Panc1 (cell line): Measurements from ENCODE around the gene FAM229A. TPM values are rescaled to one million over a fixed set of nuclear protein-coding genes. Genes with fewer than 3 reads are reported as not detected.

Experiments used
- ATAC-seq: fragments of 200-7000 bp; cut with Tn5 transposase; 2 replicates; pipeline ENCODE4 v1.9.1; 2020; ENCODE audit warnings: mild to moderate bottlenecking, moderate library complexity
- BruUV-seq: library from RNA; stranded (reverse); fragments of 400-500 nt; replicated peaks from 2 replicates; lab custom pipeline; 2021; lab: Mats Ljungman, UMichigan
- CTCF ChIA-PET: fragments of 300-600 bp; sonication (Branson Sonifier 250); formaldehyde crosslinking; loops from one replicate; lab custom pipeline; 2022; ENCODE audit warnings: antibody characterized with exemption; lab: Charles Lee
- POLR2A ChIA-PET: fragments of 300-600 bp; sonication (Branson Sonifier 250); formaldehyde crosslinking; loops from one replicate; lab custom pipeline; 2022; ENCODE audit warnings: antibody characterized with exemption; lab: Charles Lee
- DNase-seq: peaks from one replicate; pipeline ENCODE4 v3.0.0-alpha.2; 2010; ENCODE audit warnings: low read depth, low spot score
- H3K27ac ChIP-seq: 2 replicates; pipeline ENCODE4 v1.5.1; 2011; ENCODE audit warnings: mild to moderate bottlenecking, low read length, inconsistent platforms
- H3K27me3 ChIP-seq: fragments of 200-500 bp; sonication (Bioruptor generic); 2 replicates; pipeline ENCODE4 v1.6.0; 2014; ENCODE audit warnings: low read length, inconsistent platforms; ENCODE audit not compliant: control insufficient read depth, insufficient read depth
- H3K36me3 ChIP-seq: fragments of 200-500 bp; sonication (Bioruptor generic); 2 replicates; pipeline ENCODE4 v1.5.1; 2014; ENCODE audit warnings: inconsistent platforms, mild to moderate bottlenecking, low read length, moderate library complexity; ENCODE audit not compliant: control insufficient read depth, insufficient read depth
- H3K4me1 ChIP-seq: 2 replicates; pipeline ENCODE4 v1.5.1; 2011; ENCODE audit warnings: inconsistent platforms, mild to moderate bottlenecking, low read length, moderate library complexity; ENCODE audit not compliant: control insufficient read depth, insufficient read depth
- H3K4me3 ChIP-seq, 2 experiments: 2 replicates each; pipeline ENCODE4 v1.5.1; 2011 to 2012; ENCODE audit warnings: low read depth in 2 of 2, low read length in 2 of 2, mild to moderate bottlenecking in 2 of 2, inconsistent platforms in 1 of 2, moderate library complexity in 1 of 2
- H3K9me3 ChIP-seq: fragments of 200-500 bp; sonication (Bioruptor generic); 2 replicates; pipeline ENCODE4 v1.5.1; 2014; ENCODE audit warnings: low read depth, mild to moderate bottlenecking, inconsistent platforms, low read length, moderate library complexity; ENCODE audit not compliant: control insufficient read depth, insufficient read depth
- CTCF ChIP-seq: fragments of 450-650 bp; IDR thresholded peaks from 2 replicates; pipeline ENCODE4 v1.5.1; 2017; ENCODE audit warnings: mild to moderate bottlenecking
- POLR2AphosphoS5 ChIP-seq: IDR thresholded peaks from 2 replicates; pipeline ENCODE4 v1.6.1; 2012; ENCODE audit warnings: mild to moderate bottlenecking, low read depth, low read length, moderate library complexity
- REST ChIP-seq, 2 experiments: IDR thresholded peaks; 2 replicates each; pipeline ENCODE4 v1.6.1; 2011 to 2012; ENCODE audit warnings: low read depth in 2 of 2, control low read depth in 1 of 2, low read length in 1 of 2, mild to moderate bottlenecking in 1 of 2, moderate library complexity in 1 of 2; ENCODE audit not compliant: insufficient read depth in 1 of 2
- SIN3A ChIP-seq: IDR thresholded peaks from 2 replicates; pipeline ENCODE4 v1.6.1; 2012; ENCODE audit warnings: low read depth, mild to moderate bottlenecking, low read length, moderate library complexity, borderline replicate concordance; ENCODE audit not compliant: insufficient read depth
- TCF7L2 ChIP-seq: IDR thresholded peaks from 2 replicates; pipeline ENCODE4 v1.6.1; 2011; ENCODE audit warnings: mild to moderate bottlenecking, low read depth, low read length, inconsistent platforms
- in situ Hi-C: cut with HindIII; loops from 2 replicates; pipeline ENCODE4 v1.10.0; 2016; ENCODE audit warnings: low sequenced_read_pairs, low pct_unique_long_range_greater_than_20kb
- intact Hi-C: fragments of 100-400 bp; cut with micrococcal nuclease; formaldehyde crosslinking; loops from one replicate; pipeline ENCODE4 v1.10.0; 2022; ENCODE audit not compliant: unreplicated experiment
- total RNA-seq: library from RNA; stranded (reverse); gene quantifications from one replicate; pipeline ENCODE4 v1.2.1, GENCODE V29; 2021; ENCODE audit not compliant: unreplicated experiment

Gene FAM229A
- total RNA-seq, 1 experiment from 2014 or later = 6.7 TPM

- H3K27me3 ChIP-seq = no peaks in the 10 kb centered on the region
- POLR2A ChIA-PET = interaction anchor here (0.5 kb wide), 1 partner anchor 95 kb away, joined by 5 read pairs; no protein-coding TSS in a partner anchor
- no peaks in the 10 kb centered on the region for H3K4me1 ChIP-seq
- TF ChIP-seq REST (IDR thresholded peaks at IDR 0.05; ENCODE audit: insufficient read depth in 1 of 2, low read depth in 2 of 2, low read length in 1 of 2) (no peak), TCF7L2 (no peak), SIN3A (no peak), POLR2AphosphoS5 (no peak), CTCF (no peak)
- no peaks in the 10 kb centered on the region for H3K9me3 ChIP-seq
- no peak overlapping the region for H3K4me3 ChIP-seq
- ATAC-seq = no peak
- intact Hi-C loops (no loop called here), in situ Hi-C loops (no loop called here)
- no peak for DNase-seq
- CTCF ChIA-PET = interaction anchor here (0.7 kb wide), 1 partner anchor 488 kb away, joined by 6 read pairs; no protein-coding TSS in a partner anchor
- no peak overlapping the region for H3K27ac ChIP-seq
- H3K36me3 ChIP-seq = no peaks in the 10 kb centered on the region
- BruUV-seq = no TSS peak
Measured at GRCh38 chr1:32406629-32407111, 44.4 kb upstream of the FAM229A start.

GRCh38 chr1:32405672-32406467 is 43.6 kb upstream of the FAM229A start:
- no peak for DNase-seq
- Histone ChIP-seq H3K27ac (no peak overlapping the region), H3K36me3 (no peaks in the 10 kb centered on the region), H3K27me3 (no peaks in the 10 kb centered on the region), H3K4me1 (no peaks in the 10 kb centered on the region), H3K4me3 (no peak overlapping the region), H3K9me3 (no peaks in the 10 kb centered on the region)
- in situ Hi-C loops (no loop called here), intact Hi-C loops (no loop called here)
- CTCF ChIA-PET = interaction anchor here (0.7 kb wide), 1 partner anchor 489 kb away, joined by 6 read pairs; no protein-coding TSS in a partner anchor
- TF ChIP-seq SIN3A (no peak), TCF7L2 (no peak), REST (IDR thresholded peaks at IDR 0.05; ENCODE audit: insufficient read depth in 1 of 2, low read depth in 2 of 2, low read length in 1 of 2) (no peak), CTCF (no peak), POLR2AphosphoS5 (no peak)
- BruUV-seq = no TSS peak
- ATAC-seq = 0 out of 2 replicates have a peak, but pooled peaks have one; percentile 17
- POLR2A ChIA-PET = no interaction called here
